ENCODE measurements around the gene TXNRD3. TPM values are rescaled to one million over a fixed set of nuclear protein-coding genes. Genes with fewer than 3 reads are reported as not detected.

The TXNRD3 gene
- total RNA-seq, 1 experiment from 2014 or later, result 11.1 TPM

- Mint-ChIP-seq H3K27me3 (ENCODE audit: insufficient read depth, unreplicated experiment) (peaks cover 10% of the 10 kb centered on the region), H3K4me1 (ENCODE audit: low read depth, unreplicated experiment) (no peaks in the 10 kb centered on the region), H3K9me3 (ENCODE audit: unreplicated experiment) (no peaks in the 10 kb centered on the region), H3K36me3 (ENCODE audit: insufficient read depth, unreplicated experiment) (no peaks in the 10 kb centered on the region), H3K27ac (ENCODE audit: unreplicated experiment) (no peak within 1 kb of the TSS), H3K4me3 (ENCODE audit: unreplicated experiment) (no peak within 1 kb of the TSS)
- Histone ChIP-seq H3K36me3 (ENCODE audit: control insufficient read depth, insufficient read depth, low read length) (no peaks in the 10 kb centered on the region), H3K4me3 (ENCODE audit: low read depth, low read length) (no peak within 1 kb of the TSS), H3K9me3 (no peaks in the 10 kb centered on the region), H3K4me1 (no peaks in the 10 kb centered on the region), H3K27me3 (replicated peaks; ENCODE audit: control insufficient read depth, insufficient read depth, low read length) (no peaks in the 10 kb centered on the region)
- TF ChIP-seq, protein P1, sequence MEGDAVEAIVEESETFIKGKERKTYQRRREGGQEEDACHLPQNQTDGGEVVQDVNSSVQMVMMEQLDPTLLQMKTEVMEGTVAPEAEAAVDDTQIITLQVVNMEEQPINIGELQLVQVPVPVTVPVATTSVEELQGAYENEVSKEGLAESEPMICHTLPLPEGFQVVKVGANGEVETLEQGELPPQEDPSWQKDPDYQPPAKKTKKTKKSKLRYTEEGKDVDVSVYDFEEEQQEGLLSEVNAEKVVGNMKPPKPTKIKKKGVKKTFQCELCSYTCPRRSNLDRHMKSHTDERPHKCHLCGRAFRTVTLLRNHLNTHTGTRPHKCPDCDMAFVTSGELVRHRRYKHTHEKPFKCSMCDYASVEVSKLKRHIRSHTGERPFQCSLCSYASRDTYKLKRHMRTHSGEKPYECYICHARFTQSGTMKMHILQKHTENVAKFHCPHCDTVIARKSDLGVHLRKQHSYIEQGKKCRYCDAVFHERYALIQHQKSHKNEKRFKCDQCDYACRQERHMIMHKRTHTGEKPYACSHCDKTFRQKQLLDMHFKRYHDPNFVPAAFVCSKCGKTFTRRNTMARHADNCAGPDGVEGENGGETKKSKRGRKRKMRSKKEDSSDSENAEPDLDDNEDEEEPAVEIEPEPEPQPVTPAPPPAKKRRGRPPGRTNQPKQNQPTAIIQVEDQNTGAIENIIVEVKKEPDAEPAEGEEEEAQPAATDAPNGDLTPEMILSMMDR (IDR thresholded peaks at IDR 0.05; ENCODE audit: insufficient read depth in 1 of 2, low read depth in 1 of 2, low read length in 1 of 2, severe bottlenecking in 1 of 2, unreplicated experiment in 1 of 2), result no peak
- intact Hi-C loops (cut with micrococcal nuclease; ENCODE audit: unreplicated experiment), result no loop called here
- CTCF ChIA-PET, result no interaction called here
- BruUV-seq (replicated peaks), result no TSS peak
- POLR2A ChIA-PET, result no interaction called here
- DNase-seq, result peak in 1 of 2 experiments; percentile 25
Observed at GRCh38 chr3:126558336-126559071, 96.4 kb downstream of the TXNRD3 start, which contains the start of gene C3orf22. TSS of gene C3orf22 (minus strand) at chr3:126558932. CDS start at chr3:126553390, 5,542 bp downstream.

- Mint-ChIP-seq H3K27me3 (ENCODE audit: insufficient read depth, unreplicated experiment) (peaks cover 10% of the 10 kb centered on the region), H3K27ac (ENCODE audit: unreplicated experiment) (no peak overlapping the region), H3K36me3 (ENCODE audit: insufficient read depth, unreplicated experiment) (no peaks in the 10 kb centered on the region), H3K4me1 (ENCODE audit: low read depth, unreplicated experiment) (no peaks in the 10 kb centered on the region), H3K4me3 (ENCODE audit: unreplicated experiment) (no peak overlapping the region), H3K9me3 (ENCODE audit: unreplicated experiment) (no peaks in the 10 kb centered on the region)
- H3K4me1 ChIP-seq, result no peaks in the 10 kb centered on the region
- intact Hi-C loops (cut with micrococcal nuclease; ENCODE audit: unreplicated experiment), result no loop called here
- DNase-seq, result no peak
- no peaks in the 10 kb centered on the region for H3K36me3 ChIP-seq (ENCODE audit: control insufficient read depth, insufficient read depth, low read length)
- BruUV-seq (replicated peaks), result no TSS peak
- TF ChIP-seq, protein P1 (IDR thresholded peaks at IDR 0.05; ENCODE audit: insufficient read depth in 1 of 2, low read depth in 1 of 2, low read length in 1 of 2, severe bottlenecking in 1 of 2, unreplicated experiment in 1 of 2), result no peak
- CTCF ChIA-PET, result interaction anchor here (1.1 kb wide), 1 partner anchor 29 kb away, joined by 3 read pairs; no protein-coding TSS in a partner anchor
- POLR2A ChIA-PET, result no interaction called here
- H3K9me3 ChIP-seq, result no peaks in the 10 kb centered on the region
- H3K4me3 ChIP-seq (ENCODE audit: low read depth, low read length), result no peak overlapping the region
- no peaks in the 10 kb centered on the region for H3K27me3 ChIP-seq (replicated peaks; ENCODE audit: control insufficient read depth, insufficient read depth, low read length)
Observed at GRCh38 chr3:126557761-126558160, 97.2 kb downstream of the TXNRD3 start.

GRCh38 chr3:126557415-126557745 is 97.5 kb downstream of the TXNRD3 start:
- Mint-ChIP-seq H3K27ac (ENCODE audit: unreplicated experiment) (no peak overlapping the region), H3K27me3 (ENCODE audit: insufficient read depth, unreplicated experiment) (peaks cover 10% of the 10 kb centered on the region), H3K36me3 (ENCODE audit: insufficient read depth, unreplicated experiment) (no peaks in the 10 kb centered on the region), H3K4me1 (ENCODE audit: low read depth, unreplicated experiment) (no peaks in the 10 kb centered on the region), H3K4me3 (ENCODE audit: unreplicated experiment) (no peak overlapping the region), H3K9me3 (ENCODE audit: unreplicated experiment) (no peaks in the 10 kb centered on the region)
- no TSS peak for BruUV-seq (replicated peaks)
- Histone ChIP-seq H3K9me3 (no peaks in the 10 kb centered on the region), H3K27me3 (replicated peaks; ENCODE audit: control insufficient read depth, insufficient read depth, low read length) (no peaks in the 10 kb centered on the region), H3K36me3 (ENCODE audit: control insufficient read depth, insufficient read depth, low read length) (no peaks in the 10 kb centered on the region), H3K4me1 (no peaks in the 10 kb centered on the region), H3K4me3 (ENCODE audit: low read depth, low read length) (no peak overlapping the region)
- intact Hi-C loops (cut with micrococcal nuclease; ENCODE audit: unreplicated experiment), result no loop called here
- ChIA-PET POLR2A (no interaction called here), CTCF (interaction anchor here (1.1 kb wide), 1 partner anchor 28 kb away, joined by 3 read pairs; no protein-coding TSS in a partner anchor)
- DNase-seq, result peak in 1 of 2 experiments; percentile 23
- TF ChIP-seq, protein P1 (IDR thresholded peaks at IDR 0.05; ENCODE audit: insufficient read depth in 1 of 2, low read depth in 1 of 2, low read length in 1 of 2, severe bottlenecking in 1 of 2, unreplicated experiment in 1 of 2), result no peak

Other genes with a start within 250 kb of the TXNRD3 start
- gene ZXDC, start 179.2 kb downstream of the TXNRD3 start, total RNA-seq (2022), result 28.1 and 28.7 TPM in 2 replicates
- gene UROC1, start 137.4 kb downstream of the TXNRD3 start, total RNA-seq (2022), result not detected in 2 replicates
- gene CHST13, start 131.0 kb downstream of the TXNRD3 start, total RNA-seq (2022), result 17.0 and 25.3 TPM in 2 replicates
- gene C3orf22, start 96.2 kb downstream of the TXNRD3 start, total RNA-seq (2022), result not detected in 2 replicates
- 47.9 and 49.5 TPM in 2 replicates for gene CHCHD6, start 49.1 kb upstream of the TXNRD3 start, total RNA-seq (2022)

Measured in Caco-2 (cell line).